GM19372 (cell line): ENCODE data around the gene PIP5K1A.
"Not testable (repeated sequence)": the region's sequence is repeated elsewhere in the genome, so short reads cannot be mapped to it uniquely, and the experiment has no call there.

Experiments used
- ATAC-seq: cut with Tn5 transposase; IDR thresholded peaks from one replicate; pipeline ENCODE4 v1.9.1; 2021; ENCODE audit warnings: mild to moderate bottlenecking, low read depth, moderate library complexity; ENCODE audit not compliant: unreplicated experiment

PIP5K1A gene

DNA sequence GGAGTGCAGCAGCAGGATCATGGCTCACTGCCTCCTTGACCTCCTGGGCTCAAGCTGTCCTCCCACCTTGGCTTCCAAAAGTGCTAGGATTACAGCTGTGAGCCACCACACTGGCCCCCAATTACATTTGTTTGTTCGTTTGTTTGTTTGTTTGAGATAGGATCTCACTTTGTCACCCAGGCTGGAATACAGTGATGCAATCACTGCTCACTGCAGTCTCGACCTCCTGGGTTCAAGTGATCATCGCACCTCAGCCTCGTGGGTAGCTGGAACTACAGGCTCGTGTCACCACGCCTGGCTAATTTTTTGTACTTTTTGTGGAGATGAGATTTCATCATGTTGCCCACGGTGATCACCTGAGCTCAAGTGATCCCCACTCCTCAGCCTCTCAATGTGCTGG, 6.3 kb upstream of the PIP5K1A start:
- ATAC-seq, result no peak

DNA sequence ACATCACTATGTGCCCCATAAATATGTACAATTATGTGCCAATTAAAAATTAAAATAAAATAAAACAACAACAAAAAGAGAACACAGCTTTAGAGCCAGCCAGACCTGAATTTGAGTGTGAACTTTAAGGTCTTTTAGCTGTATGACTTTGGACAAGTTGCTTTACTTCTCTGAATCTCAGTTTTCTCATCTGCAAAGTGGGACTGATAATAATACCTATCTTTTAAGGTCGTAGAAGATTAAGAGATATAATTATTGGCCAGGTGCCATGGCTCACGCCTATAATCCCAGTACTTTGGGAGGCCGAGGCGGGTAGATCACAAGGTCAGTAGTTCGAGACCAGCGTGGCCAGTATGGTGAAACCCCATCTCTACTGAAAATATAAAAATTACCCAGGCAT, 5.0 kb upstream of the PIP5K1A start:
- no peak for ATAC-seq

DNA sequence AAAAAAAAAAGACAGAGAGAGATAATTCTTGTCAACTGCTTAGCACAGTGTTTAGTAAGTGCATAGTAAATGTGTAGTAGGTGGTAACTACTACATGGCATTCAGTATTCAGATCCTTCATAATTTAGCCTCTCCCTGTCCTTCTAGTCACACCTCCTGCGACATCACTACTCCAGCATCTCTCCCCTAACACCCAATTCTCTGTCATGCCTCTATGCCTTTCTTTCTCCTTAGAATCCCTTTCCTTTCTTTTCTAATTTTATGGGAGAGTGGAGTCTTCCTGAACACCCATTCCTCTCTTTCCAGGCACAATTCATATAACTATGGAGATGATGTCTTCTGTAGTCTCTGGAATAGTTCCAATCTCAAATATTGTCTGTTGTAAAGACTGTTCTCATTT, 4.5 kb upstream of the PIP5K1A start:
- no peak for ATAC-seq

DNA sequence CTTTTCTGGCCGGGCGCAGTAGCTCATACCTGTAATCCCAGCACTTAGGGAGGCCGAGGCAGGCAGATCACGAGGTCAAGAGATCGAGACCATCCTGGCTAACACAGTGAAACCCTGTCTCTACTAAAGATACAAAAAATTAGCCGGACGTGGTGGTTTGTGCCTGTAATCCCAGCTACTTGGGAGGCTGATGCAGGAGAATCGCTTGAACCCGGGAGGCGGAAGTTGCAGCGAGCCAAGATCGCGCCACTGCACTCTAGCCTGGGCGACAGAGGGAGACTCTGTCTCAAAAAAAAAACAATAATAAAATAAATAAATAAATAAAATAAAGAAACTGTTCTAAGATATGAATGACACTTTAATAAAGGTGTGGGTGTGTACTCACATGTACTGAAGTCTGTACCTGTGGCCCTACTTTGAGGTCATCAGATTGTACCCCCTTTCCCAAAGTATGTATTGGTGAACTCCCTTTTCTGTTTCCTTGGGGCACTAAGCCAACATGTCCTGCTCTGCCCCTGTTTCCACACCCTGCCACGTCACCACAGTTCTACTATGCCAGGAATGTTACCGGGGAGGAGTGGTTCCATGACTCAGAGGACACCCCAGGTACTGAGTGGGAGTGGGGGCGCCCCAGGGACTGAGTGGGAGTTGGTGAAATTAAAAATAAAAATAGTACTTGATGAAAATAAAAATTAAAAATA, 3.3 kb upstream of the PIP5K1A start:
- ATAC-seq, result not testable (repeated sequence)

DNA sequence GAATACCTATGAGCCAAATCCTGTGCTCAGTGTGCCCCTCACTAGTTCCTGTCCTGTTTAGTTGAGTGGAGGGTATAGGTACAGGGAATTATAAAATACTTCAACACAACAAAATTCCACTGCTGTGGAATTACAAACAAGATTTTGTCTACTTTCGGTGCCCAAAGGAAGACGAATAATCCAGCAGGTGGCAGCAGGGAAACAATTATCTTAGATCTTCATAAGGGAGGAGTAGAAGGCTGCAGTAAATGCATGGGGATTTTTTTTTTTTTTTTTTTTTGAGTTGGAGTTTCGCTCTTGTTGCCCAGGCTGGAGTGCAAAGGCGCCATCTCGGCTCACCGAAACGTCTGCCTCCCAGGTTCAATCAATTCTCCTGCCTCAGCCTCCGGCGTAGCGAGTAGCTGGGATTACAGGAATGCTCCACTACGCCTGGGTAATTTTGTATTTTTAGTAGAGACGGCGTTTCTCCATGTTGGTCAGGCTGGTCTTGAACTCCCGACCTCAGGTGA, 2.0 kb upstream of the PIP5K1A start:
- ATAC-seq, result no peak

DNA sequence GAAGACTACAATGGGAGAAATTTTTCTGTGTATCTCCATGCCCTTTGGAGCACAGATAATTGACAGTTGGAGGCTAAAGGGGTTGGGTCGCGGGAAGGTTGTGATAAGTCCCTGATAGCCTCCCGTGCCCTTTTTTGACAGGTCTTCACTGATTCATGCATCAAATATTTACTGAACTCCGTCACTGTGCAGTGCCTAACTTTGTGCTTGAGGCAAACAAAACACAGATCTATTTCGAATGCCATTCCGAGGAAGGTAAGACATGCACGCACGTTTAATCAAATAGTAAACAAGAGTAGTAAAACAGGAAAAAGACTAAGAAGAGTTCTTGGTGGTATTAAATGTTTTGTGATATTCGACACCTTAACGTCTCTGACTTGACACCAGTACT, 494 bp upstream of the PIP5K1A start:
- ATAC-seq, result no peak

DNA sequence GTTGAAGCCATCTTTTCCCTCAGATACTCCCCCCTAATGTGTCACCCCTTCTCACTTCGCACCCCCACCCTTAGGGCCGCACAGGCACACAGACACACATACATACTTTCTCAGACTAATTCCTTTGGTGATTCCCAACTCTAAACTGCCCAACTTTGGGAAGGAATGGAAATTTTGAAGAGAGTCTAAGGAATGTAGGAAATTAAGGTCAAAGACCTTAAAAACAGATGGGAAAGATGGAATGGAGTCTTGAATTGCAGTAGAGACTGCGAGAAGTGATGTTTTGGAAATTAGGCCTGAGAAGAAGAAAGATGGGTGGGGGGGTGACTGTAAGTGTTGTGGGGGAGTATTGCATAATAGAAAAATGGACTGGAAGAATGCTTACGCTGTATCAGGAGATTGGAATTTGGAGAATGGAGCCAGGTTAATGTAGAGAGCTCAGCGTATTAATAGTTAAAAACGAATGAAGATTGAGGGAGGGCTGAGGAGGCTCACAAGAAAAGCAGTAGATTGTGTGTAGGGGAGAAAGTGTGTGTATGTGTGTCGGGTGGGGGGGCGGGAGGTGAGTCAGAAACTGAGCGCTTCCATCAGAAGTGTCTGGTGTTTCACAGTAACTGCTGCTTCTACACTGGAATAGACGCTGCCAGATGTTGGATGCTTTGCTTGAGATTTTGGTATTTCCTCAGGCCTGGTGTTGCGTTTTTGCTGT, 1.7 kb downstream of the PIP5K1A start:
- ATAC-seq, result no peak

DNA sequence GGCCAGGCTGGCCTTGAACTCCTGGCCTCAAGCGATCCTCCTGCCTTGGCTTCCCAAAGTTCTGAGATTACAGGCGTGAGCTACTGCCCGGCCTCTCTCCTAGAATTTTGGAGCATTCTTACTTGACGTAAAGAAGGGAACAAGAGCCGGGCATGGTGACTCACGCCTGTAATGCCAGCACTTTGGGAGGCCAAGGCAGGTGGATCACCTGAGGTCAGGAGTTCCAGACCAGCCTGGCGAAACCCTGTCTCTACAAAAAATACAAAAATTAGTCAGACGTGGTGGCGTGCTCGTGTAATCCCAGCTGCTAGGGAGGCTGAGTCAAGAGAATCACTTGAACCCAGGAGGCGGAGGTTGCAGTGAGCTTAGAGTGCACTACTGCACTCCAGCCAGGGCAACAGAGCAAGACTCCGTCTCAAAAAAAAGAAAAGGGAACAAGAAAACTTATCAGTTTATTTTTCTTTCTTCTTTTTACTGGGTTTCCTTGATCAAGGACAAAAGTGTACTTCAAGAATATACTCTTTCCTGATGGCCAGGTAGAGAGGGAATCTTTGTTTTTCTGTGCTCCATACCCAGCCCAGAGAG, 7.1 kb downstream of the PIP5K1A start:
- not testable (repeated sequence) for ATAC-seq

DNA sequence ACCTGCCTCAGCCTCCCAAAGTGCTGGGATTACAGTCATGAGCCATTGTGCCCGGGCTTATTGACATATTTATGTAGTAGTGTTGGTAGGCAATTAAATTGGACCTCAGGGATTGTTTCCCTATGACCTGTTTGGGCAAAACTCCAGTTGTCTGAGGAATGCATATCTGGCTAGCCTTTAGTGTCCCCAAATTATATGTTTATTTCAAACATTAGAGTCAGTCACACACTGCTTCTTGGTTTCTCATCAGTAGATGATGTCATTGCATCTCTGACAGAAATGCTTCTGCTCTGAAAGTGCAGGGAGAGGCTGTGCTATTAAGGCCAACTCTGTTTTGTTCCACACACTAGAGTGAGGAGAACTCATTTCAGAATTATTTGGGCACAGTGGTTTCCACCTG, 12.5 kb downstream of the PIP5K1A start:
- no peak for ATAC-seq

DNA sequence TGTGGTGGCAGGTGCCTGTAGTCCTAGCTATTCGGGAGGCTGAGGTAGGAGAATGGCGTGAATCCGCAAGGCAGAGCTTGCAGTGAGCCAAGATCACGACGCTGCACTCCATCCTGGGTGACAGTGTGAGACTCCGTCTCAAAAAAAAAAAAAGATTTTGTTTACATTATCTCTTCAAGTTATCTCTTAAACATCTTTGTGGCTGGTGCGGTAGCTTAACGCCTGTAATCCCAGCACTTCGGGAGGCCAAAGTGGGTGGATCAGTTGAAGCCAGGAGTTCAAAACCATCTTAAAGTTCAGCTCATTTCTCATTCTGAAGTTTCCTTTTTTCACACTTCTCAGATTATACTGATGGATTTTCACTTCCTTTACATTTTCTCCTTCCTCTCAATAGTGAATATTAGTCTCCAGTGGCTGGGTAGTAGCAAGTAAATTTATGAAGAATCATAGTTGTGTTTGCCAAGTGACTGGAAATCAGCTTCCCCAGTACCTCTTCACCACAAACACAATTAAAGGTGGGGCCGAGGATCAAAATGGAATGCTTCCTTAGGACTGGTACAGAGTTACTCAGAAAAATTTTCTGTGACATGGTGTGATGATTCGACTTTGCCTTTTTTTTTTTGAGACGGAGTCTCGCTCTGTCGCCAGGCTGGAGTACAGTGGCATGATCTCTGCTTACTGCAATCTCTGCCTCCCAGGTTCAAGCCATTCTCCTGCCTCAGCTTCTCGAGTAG, 13.8 kb downstream of the PIP5K1A start:
- no peak for ATAC-seq

DNA sequence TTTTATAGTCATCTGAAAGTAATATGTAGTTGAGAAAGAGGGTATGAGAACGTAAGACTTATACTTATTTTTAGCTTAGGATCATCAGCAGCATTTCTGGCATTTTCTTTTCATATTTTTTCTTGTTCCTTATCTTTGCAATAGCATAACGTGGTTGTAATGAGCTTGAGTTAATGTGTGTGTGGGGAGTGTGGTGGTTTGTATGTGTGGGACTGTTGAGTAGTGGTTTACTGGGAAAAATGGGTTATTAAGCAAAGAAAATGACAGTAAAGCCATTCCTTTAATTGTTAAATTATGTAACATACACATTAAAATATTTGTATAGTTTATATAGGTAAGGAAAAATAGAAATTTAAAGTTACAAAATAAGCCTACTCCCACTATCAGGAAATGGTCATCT, 15.2 kb downstream of the PIP5K1A start:
- no peak for ATAC-seq

DNA sequence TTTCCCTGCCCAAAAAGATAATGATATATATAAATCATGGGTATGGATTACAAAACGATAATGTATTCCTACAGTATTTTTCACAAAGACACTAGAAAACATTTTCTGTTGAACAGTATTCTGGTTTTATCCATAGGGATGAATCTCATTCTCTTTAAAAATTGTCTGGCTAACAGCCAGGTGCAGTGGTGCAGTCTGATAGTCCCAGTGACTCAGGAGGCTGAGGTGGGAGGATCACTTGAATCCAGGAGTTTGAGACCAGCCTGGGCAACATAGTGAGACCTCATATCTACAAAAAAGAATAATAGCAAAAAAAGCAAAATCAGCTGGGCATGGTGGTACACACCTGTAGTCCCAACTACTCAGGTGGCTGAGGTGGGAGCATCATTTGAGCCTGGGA, 23.3 kb downstream of the PIP5K1A start:
- ATAC-seq, result no peak

DNA sequence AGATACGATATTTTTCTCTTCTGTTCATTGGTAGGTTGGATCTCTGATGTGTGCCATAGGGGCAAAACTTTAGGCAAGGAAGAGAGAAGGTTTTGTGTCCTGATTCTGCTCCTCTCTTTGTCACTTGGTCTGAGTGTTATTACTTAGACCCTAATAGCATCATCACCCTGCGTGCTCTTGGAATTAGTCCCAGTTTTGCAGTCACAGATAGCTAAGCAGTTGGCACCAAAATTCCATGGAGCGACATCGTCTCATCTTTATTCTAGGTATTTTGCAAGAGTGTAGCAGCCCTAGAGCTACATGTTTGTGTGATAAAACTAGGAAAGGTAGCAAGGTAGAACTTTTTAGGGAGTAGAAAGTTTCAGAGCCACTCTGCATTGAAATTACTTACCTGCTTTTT, 23.8 kb downstream of the PIP5K1A start:
- no peak for ATAC-seq

DNA sequence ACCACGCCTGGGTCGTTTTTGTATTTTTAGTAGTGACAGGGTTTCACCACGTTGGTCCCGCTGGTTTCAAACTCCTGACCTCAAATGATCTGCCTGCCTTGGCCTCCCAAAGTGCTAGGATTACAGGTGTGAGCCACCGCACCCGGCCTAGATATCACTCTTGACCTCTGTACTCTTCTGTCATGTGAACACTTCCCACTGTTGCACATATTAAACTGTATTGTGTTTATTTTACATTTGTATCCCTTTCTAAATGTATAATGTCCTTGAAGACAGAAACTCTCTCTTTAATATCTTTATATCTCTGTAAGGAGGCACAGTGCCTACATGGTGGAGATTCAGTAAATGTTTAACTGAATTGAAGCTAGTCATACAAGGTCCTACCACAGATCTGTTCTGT, 36.9 kb downstream of the PIP5K1A start:
- ATAC-seq, result no peak

DNA sequence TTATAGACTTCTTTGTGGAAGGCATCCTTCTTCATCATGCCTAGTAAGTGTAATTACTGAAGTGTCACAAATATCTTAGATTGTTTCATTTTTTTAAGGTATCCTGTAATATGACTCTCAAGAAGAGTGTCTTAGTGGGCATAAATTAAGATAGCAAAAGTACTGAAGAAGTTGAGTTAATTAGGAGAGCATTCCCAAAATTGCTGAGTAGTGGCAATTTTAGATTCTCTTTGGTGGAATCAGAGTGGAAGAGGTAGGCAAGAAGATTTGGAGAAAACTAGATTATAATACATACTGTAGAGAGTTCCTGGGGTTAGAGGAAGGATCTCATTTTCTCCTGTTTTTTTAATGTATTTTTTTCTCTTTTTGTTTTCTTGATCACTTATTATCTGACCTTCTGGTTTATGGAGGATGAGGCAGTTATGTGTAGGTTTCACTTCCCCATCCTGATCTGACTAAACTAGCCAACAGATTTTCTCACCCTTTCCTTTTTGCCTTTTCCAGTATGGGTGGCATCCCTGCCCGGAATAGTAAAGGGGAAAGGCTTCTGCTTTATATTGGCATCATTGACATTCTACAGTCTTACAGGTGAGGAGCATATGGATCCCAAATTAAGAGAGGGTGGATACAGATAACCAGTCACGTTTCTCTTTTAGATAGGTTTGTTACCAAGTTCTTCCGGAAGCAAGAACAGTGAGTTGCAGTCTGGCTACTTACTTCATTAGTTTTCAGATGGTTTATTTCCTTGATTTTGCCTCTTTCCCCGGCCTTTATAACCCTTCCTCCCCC, 39.5 kb downstream of the PIP5K1A start:
- no peak for ATAC-seq

DNA sequence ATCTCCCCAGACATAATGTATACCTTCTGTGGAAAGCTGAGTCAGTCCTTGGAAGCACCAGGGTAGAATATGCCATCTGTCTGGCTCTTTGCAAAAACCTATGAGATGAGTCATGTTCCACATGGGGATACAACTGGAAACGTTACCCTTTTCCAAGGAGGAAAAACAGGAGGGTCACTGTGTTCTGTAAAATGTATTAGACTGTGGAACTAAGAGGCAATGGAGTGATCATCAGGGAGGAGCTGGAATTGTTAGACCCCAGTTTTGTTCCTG, 40.1 kb downstream of the PIP5K1A start:
- ATAC-seq, result no peak

DNA sequence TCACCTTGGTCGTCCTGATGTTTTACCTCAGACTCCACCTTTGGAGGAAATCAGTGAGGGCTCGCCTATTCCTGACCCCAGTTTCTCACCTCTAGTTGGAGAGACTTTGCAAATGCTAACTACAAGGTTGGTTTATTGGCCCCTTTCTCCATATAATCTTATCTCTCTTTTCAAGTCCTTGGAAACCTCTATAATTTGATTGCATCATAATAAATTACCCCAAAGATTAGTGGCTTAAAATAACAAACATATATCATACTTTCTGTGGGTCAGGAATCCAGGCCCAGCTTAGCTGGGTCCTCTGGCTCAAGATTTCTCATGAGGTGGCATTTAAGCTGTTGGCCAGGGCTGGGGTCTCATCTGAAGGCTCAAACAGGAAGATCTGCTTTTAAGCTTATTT, 44.1 kb downstream of the PIP5K1A start:
- ATAC-seq, result no peak

DNA sequence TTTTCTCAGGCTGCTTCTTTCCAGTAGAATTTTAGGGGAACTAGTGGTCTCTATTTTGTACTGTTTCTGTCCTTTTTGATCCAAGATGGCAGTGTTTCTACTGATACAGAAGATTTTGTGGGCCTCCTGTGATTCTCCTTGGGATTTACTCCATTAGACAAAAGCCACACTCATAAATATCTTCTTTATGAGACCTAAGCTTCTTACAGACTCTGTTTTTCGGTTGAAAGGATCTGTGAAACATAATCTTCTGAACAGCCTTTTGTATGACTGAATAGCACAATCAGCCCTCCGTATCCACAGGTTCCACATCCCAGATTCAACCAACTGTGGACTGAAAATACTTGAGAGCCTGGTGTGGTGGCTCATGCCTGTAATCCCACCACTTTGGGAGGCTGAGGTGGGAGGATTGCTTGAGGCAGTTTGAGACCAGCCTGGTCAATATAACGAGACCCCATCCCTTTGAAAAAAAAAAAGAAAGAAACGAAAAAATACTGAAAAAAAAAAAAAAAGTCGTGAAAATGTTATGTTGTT, 45.4 kb downstream of the PIP5K1A start:
- no peak for ATAC-seq

DNA sequence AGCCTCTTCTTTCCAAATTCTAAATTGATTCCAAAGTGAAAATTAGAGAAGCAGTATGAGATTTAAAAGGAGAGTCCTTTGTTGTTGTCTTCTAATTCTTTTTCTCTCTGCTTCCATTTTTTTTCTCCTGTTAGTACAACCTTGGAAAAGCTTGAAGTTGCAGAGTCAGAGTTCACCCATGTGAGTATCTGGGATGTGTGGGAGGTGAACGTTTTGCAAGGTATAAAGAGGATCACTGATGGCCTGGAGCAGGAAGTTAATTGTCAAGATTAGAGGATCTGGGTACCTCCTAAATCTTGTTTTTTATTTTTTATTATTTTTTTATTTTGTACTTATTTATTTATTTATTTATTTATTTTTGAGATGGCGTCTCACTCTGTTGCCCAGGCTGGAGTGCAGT, 48.4 kb downstream of the PIP5K1A start:
- no peak for ATAC-seq
